Endothelial cell of umbilical vein (primary cell): ENCODE data around the gene ADH5. TPM values are rescaled to one million over a fixed set of nuclear protein-coding genes. Genes with fewer than 3 reads are reported as not detected.

Experiments
- BruUV-seq: library from RNA; stranded (reverse); fragments of 400-500 nt; replicated peaks from 2 replicates; lab custom pipeline; 2021; lab: Mats Ljungman, UMichigan
- CTCF ChIA-PET: fragments of 300-600, 350-600 bp; sonication (Branson Sonifier 250); formaldehyde crosslinking; loops from one replicate; lab custom pipeline; 2021; ENCODE audit warnings: antibody characterized with exemption, inconsistent platforms; lab: Charles Lee
- POLR2A ChIA-PET: fragments of 300-600, 350-600 bp; sonication (Branson Sonifier 250); formaldehyde crosslinking; loops from one replicate; lab custom pipeline; 2021; ENCODE audit warnings: antibody characterized with exemption, inconsistent platforms; lab: Charles Lee
- DNase-seq: peaks from one replicate; pipeline ENCODE4 v3.0.0-alpha.2; 2011; ENCODE audit warnings: low read depth, low spot score
- FAIRE-seq: peaks from 2 replicates; lab custom pipeline; 2011; peaks lifted over from hg19 to GRCh38; lab: Jason Lieb, UNC
- H2AFZ ChIP-seq: 2 replicates; pipeline ENCODE4 v1.6.0; 2012; ENCODE audit warnings: low read depth, low read length, control low read depth, inconsistent platforms
- H3K27ac ChIP-seq: 2 replicates; pipeline ENCODE4 v1.5.1; 2011; ENCODE audit warnings: low read depth, mild to moderate bottlenecking, control low read depth, low read length, moderate library complexity; ENCODE audit not compliant: insufficient read depth
- H3K27me3 ChIP-seq, 2 experiments: 2 replicates each; pipeline versions ENCODE4 v1.6.0 to v1.6.1; 2011; ENCODE audit warnings: low read length in 2 of 2, mixed read lengths in 1 of 2; ENCODE audit not compliant: control insufficient read depth in 2 of 2, insufficient read depth in 2 of 2
- H3K36me3 ChIP-seq, 2 experiments: 2 replicates in 1 of 2; 3 replicates in 1 of 2; pipeline ENCODE4 v1.5.1; 2011; ENCODE audit warnings: low read length in 2 of 2, mild to moderate bottlenecking in 1 of 2, moderate library complexity in 1 of 2; ENCODE audit not compliant: control insufficient read depth in 2 of 2, insufficient read depth in 2 of 2; ENCODE audit errors: extremely low read depth in 1 of 2
- H3K4me1 ChIP-seq: 3 replicates; pipeline ENCODE4 v1.5.1; 2011; ENCODE audit warnings: mild to moderate bottlenecking, low read length; ENCODE audit not compliant: control insufficient read depth, insufficient read depth; ENCODE audit errors: extremely low read depth
- H3K4me2 ChIP-seq: 2 replicates; pipeline ENCODE4 v1.6.1; 2011; ENCODE audit warnings: low read length, control low read depth, mixed read lengths; ENCODE audit not compliant: insufficient read depth
- H3K4me3 ChIP-seq, 3 experiments: fragments of 200-600 bp in 1 of 3; sonication (generic), shearing (Covaris generic) in 1 of 3; replicated peaks in 1 of 3; 2 replicates each; pipeline ENCODE4 v1.5.1; 2011 to 2016; ENCODE audit warnings: control low read depth in 3 of 3, low read length in 3 of 3, mild to moderate bottlenecking in 2 of 3, inconsistent platforms in 1 of 3, low read depth in 1 of 3, moderate library complexity in 1 of 3; ENCODE audit not compliant: insufficient read depth in 1 of 3
- H3K79me2 ChIP-seq: 2 replicates; pipeline ENCODE4 v1.6.0; 2012; ENCODE audit warnings: low read length, inconsistent platforms; ENCODE audit not compliant: control insufficient read depth, insufficient read depth
- H3K9ac ChIP-seq: replicated peaks from 2 replicates; pipeline ENCODE3; 2011; ENCODE audit warnings: low read length, control low read depth; ENCODE audit not compliant: insufficient read depth; ENCODE audit errors: extremely low read depth
- H3K9me1 ChIP-seq: replicated peaks from 3 replicates; pipeline ENCODE4 v1.6.0; 2011; ENCODE audit warnings: mild to moderate bottlenecking, low read length; ENCODE audit not compliant: control insufficient read depth, insufficient read depth; ENCODE audit errors: extremely low read depth
- H3K9me3 ChIP-seq: replicated peaks from 2 replicates; pipeline ENCODE4 v1.5.1; 2012; ENCODE audit warnings: low read length, inconsistent platforms; ENCODE audit not compliant: control insufficient read depth, insufficient read depth
- H4K20me1 ChIP-seq: replicated peaks from 2 replicates; pipeline ENCODE3; 2011; ENCODE audit warnings: mild to moderate bottlenecking, low read length; ENCODE audit not compliant: control insufficient read depth, insufficient read depth; ENCODE audit errors: extremely low read depth
- EZH2 ChIP-seq: IDR thresholded peaks from 2 replicates; pipeline ENCODE4 v1.6.1; 2012; ENCODE audit warnings: borderline replicate concordance, low read depth, mild to moderate bottlenecking, moderate library complexity, low read length, inconsistent platforms; ENCODE audit not compliant: severe bottlenecking
- FOS ChIP-seq: IDR thresholded peaks from 2 replicates; pipeline ENCODE4 v1.6.1; 2011; ENCODE audit warnings: mild to moderate bottlenecking, low read length, moderate library complexity, borderline replicate concordance; ENCODE audit not compliant: insufficient read depth
- GATA2 ChIP-seq: IDR thresholded peaks from 2 replicates; pipeline ENCODE4 v1.7.0; 2011; ENCODE audit warnings: low read depth, mild to moderate bottlenecking, moderate library complexity, mixed read lengths, low read length; ENCODE audit not compliant: insufficient read length, insufficient read depth
- JUN ChIP-seq: IDR thresholded peaks from 2 replicates; pipeline ENCODE4 v1.6.1; 2011; ENCODE audit warnings: borderline replicate concordance, low read depth; ENCODE audit not compliant: insufficient read length, insufficient read depth
- MAX ChIP-seq: IDR thresholded peaks from 2 replicates; pipeline ENCODE4 v1.6.1; 2011; ENCODE audit not compliant: insufficient read depth, insufficient read length
- MYC ChIP-seq: IDR thresholded peaks from one replicate; pipeline ENCODE4 v1.6.1; 2011; ENCODE audit warnings: mild to moderate bottlenecking, low read depth, low read length
- POLR2A ChIP-seq: IDR thresholded peaks from 2 replicates; pipeline ENCODE4 v1.6.1; 2012; ENCODE audit warnings: low read depth, mild to moderate bottlenecking, control low read depth, low read length
- POLR2AphosphoS5 ChIP-seq: IDR thresholded peaks from 2 replicates; pipeline ENCODE4 v1.6.1; 2012; ENCODE audit warnings: low read depth, mild to moderate bottlenecking, control low read depth, low read length, moderate library complexity; ENCODE audit not compliant: insufficient read depth
- dilution Hi-C: fragments of 300-500 bp; cut with MboI; formaldehyde crosslinking; loops from one replicate; pipeline ENCODE4 v1.15.0; 2019; ENCODE audit warnings: low sequenced_read_pairs; ENCODE audit not compliant: extremely low pct_ligation_motif_present
- intact Hi-C: fragments of 100-400 bp; cut with micrococcal nuclease; formaldehyde crosslinking; loops from one replicate; pipeline ENCODE4 v1.10.0; 2022
- polyA plus RNA-seq, 4 experiments: library from polyadenylated mRNA; depleted of rRNA in 3 of 4; stranded (reverse) in 3 of 4; unstranded in 1 of 4; fragments of >200 nt; gene quantifications; 2 replicates each; pipeline versions ENCODE4 v1.2.1 to v1.2.3, GENCODE V29; 2011 to 2012; ENCODE audit warnings: missing spikeins in 1 of 4
- total RNA-seq: library from RNA; stranded (reverse); gene quantifications from 2 replicates; pipeline ENCODE4 v1.2.3, GENCODE V29; 2021
- TF ChIP-seq, protein P1 (sequence below), 2 donors: IDR thresholded peaks; 1 replicate in 1 of 2; 2 replicates in 1 of 2; pipeline ENCODE4 v1.5.1; 2011; ENCODE audit warnings: low read length in 2 of 2, mild to moderate bottlenecking in 2 of 2, moderate library complexity in 2 of 2, control low read depth in 1 of 2, inconsistent platforms in 1 of 2, low read depth in 1 of 2; ENCODE audit not compliant: insufficient read depth in 1 of 2; ENCODE audit errors: extremely low read depth in 1 of 2

The ADH5 gene
- total and polyA plus RNA-seq, 2 donors (not counting 3 experiments of a cell fraction or from before 2014, with no cell fraction given), result 89.2 to 101 TPM

- POLR2A ChIA-PET, result interaction anchor here (0.7 kb wide), 1 partner anchor 18 kb away, joined by 6 read pairs; no protein-coding TSS in a partner anchor
- Histone ChIP-seq H4K20me1 (no peaks in the 10 kb centered on the region), H3K4me1 (no peaks in the 10 kb centered on the region), H3K4me3 (no peak overlapping the region), H3K27ac (no peak overlapping the region), H3K9me3 (no peaks in the 10 kb centered on the region), H3K9me1 (no peaks in the 10 kb centered on the region), H3K27me3 (no peaks in the 10 kb centered on the region), H3K36me3 (no peaks in the 10 kb centered on the region), H3K4me2 (no peak overlapping the region), H3K79me2 (peaks cover 55% of the 10 kb centered on the region), H3K9ac (no peak overlapping the region), H2AFZ (no peak overlapping the region)
- CTCF ChIA-PET, result interaction anchor here (1.5 kb wide), 1 partner anchor 29 kb away, joined by 4 read pairs; no protein-coding TSS in a partner anchor
- FAIRE-seq, result no peak
- no TSS peak for BruUV-seq
- intact Hi-C loops (no loop called here), dilution Hi-C loops (no loop called here)
- no peak for DNase-seq
- TF ChIP-seq POLR2AphosphoS5, result no peak
- TF ChIP-seq, protein P1, sequence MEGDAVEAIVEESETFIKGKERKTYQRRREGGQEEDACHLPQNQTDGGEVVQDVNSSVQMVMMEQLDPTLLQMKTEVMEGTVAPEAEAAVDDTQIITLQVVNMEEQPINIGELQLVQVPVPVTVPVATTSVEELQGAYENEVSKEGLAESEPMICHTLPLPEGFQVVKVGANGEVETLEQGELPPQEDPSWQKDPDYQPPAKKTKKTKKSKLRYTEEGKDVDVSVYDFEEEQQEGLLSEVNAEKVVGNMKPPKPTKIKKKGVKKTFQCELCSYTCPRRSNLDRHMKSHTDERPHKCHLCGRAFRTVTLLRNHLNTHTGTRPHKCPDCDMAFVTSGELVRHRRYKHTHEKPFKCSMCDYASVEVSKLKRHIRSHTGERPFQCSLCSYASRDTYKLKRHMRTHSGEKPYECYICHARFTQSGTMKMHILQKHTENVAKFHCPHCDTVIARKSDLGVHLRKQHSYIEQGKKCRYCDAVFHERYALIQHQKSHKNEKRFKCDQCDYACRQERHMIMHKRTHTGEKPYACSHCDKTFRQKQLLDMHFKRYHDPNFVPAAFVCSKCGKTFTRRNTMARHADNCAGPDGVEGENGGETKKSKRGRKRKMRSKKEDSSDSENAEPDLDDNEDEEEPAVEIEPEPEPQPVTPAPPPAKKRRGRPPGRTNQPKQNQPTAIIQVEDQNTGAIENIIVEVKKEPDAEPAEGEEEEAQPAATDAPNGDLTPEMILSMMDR (IDR thresholded peaks at IDR 0.05; ENCODE audit: extremely low read depth in 1 of 2, insufficient read depth in 1 of 2, low read depth in 1 of 2, low read length in 2 of 2), result no peak
- TF ChIP-seq POLR2A, result no peak
- no peak for TF ChIP-seq EZH2
- TF ChIP-seq JUN, result no peak
- TF ChIP-seq FOS, result no peak
- TF ChIP-seq GATA2, result no peak
- TF ChIP-seq MAX, result no peak
- no peak for TF ChIP-seq MYC
These were observed 61.3 kb downstream of the ADH5 start for GRCh38 chr4:99027304-99027703.
